GM12874 (cell line): ENCODE results near the gene OLIG3.

Source experiments
- TF ChIP-seq, protein P1 (sequence below): IDR thresholded peaks from 2 replicates; pipeline ENCODE4 v1.5.1; 2011; ENCODE audit warnings: low read depth, mild to moderate bottlenecking, control low read depth, low read length, moderate library complexity; ENCODE audit not compliant: insufficient read depth

Gene OLIG3

DNA sequence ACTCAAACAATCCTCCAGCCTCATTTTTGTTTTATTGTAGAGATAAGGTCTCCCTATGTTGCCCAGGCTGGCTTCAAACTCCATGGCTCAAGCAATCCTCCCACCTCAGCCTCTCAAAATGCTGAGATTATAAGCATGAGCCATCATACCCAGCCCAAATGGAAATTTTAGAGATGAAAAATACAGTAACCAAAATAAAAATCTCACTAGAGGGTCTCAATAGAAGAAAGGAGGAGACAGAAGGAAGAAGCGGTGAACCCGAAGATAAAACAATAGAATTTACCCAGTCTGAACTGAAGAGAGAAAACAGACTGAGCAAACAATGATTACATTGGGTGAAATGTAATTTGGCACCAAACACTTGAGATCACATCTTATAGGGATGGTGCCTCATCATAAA lies 16.7 kb upstream of the OLIG3 start:
- TF ChIP-seq, protein P1, sequence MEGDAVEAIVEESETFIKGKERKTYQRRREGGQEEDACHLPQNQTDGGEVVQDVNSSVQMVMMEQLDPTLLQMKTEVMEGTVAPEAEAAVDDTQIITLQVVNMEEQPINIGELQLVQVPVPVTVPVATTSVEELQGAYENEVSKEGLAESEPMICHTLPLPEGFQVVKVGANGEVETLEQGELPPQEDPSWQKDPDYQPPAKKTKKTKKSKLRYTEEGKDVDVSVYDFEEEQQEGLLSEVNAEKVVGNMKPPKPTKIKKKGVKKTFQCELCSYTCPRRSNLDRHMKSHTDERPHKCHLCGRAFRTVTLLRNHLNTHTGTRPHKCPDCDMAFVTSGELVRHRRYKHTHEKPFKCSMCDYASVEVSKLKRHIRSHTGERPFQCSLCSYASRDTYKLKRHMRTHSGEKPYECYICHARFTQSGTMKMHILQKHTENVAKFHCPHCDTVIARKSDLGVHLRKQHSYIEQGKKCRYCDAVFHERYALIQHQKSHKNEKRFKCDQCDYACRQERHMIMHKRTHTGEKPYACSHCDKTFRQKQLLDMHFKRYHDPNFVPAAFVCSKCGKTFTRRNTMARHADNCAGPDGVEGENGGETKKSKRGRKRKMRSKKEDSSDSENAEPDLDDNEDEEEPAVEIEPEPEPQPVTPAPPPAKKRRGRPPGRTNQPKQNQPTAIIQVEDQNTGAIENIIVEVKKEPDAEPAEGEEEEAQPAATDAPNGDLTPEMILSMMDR: no peak

DNA sequence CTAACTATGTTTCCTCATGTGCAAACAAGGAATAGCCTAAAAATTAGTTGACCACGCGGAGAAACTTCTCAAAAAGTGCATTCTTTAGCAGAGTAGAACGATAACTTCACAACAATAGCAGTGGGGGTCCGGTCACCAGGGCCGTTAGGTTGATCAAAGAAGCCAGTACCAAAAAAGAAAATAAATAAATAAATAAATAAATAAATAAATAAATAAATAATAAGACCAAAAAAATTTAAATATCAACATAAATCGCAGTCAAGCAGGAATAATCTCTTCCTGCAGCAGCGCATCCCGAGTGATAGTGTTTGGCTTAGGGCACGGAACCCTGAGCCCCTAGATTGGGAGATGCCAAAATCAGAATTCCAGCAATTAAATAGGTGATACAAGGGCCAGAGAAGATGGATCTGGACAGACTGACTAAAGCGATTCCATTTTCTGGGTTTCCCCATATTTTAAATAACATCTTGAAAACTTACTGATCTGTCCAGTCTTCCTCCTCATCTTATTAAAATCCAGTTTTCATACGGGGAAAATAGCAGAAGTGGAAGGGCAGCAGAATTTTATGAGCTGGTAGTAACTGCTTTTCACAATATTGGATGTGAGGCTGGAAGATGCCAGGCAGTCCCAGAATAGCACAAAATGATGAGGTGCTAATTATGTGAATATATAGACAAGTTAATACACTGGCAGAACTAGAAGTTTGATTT lies 4.4 kb upstream of the OLIG3 start:
- TF ChIP-seq, protein P1: no peak

DNA sequence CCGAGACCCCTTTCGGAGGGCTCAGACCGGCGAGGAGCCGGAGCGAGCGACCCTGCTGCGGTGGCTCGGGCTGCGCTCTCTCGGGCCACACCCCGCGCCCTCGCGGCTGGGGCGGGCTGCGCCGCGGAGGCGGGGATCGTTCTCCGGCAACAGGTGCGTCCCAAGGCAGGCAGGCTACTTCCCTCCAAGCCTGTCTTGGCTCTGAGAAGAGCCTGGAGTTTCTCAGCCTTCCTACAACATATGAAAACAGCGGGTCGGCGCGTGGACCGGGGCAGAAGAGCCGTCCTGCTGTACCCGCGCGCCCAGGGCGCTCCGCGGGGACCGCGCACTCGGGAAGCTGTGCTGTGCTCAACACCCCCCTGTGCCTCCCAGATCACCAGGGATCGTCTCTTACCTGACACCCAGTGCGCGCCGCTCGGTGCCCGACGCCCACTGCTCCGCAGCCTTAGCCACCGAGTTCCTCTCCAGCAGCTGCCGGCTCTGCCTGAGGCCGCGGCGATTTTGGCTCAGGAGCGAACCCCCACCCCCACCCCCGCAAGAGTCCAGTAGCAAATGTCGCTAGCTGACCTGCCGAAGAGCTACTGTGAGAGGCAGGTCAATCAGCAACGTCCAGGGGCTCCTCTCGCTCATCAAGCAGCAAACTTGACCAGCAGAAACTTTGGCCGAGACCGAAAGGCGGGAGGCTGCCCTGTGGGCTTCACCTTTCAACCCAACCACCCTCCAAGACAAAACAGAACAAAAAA lies 3.7 kb upstream of the OLIG3 start:
- TF ChIP-seq, protein P1: no peak

DNA sequence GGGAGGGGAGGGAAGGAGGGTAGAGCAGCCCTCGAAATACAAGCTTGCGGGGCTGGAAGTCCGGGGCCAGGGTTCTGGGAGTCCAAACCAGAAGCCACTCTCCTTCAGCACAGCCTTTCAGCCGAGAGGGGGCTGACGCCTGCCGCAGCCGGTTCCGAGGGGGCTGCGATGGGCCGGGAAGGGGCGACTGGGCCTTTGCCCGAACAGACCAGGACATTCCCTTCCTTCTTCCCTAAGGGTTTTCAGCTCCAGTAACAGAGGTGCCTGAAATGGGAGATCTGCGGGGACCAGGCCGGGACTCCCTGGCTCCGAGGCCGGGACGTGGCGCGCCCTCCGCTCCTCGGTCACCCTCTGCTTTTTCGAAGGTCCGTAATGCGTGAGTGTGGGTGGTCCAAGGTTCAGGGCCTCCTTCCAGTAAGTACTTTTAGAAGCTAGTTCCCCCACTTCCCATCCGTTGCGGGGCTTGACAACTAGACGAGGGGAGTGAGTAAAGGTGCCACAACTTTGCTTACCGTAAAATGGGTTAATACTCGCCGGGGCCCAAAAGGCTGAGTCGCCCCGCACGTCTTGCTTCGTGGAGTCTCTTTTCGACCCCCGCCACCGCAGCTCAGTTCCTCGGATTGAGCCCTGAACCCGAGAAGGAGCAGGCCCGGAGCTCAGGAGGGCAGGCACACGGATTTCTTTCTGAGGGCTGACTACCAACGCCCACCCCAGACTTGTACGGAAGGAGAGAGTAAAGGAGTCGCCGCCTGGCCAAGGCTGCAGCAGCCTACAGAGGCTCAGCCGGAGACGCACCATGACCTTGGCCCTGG lies 2.9 kb upstream of the OLIG3 start:
- TF ChIP-seq, protein P1: no peak

DNA sequence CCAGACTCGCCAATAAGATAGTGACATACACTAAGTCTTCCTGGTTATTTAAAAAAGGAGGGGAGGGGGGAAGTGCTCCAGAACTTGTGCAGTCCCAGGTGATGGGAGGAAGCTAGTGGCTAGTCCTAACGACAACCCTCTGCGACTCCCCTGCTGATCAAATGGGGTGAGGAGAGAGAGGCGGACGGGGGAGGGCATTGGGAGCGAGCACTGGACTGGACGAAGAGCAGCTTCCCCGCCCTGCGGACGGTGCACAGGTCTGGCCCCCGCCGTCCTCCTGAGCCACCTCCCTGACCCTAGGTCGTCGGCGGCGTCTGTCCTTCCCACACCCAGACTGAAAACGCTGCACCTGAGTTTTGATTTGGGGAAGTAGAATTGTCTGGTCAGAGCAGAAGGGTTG lies 2.2 kb upstream of the OLIG3 start:
- TF ChIP-seq, protein P1: no peak

DNA sequence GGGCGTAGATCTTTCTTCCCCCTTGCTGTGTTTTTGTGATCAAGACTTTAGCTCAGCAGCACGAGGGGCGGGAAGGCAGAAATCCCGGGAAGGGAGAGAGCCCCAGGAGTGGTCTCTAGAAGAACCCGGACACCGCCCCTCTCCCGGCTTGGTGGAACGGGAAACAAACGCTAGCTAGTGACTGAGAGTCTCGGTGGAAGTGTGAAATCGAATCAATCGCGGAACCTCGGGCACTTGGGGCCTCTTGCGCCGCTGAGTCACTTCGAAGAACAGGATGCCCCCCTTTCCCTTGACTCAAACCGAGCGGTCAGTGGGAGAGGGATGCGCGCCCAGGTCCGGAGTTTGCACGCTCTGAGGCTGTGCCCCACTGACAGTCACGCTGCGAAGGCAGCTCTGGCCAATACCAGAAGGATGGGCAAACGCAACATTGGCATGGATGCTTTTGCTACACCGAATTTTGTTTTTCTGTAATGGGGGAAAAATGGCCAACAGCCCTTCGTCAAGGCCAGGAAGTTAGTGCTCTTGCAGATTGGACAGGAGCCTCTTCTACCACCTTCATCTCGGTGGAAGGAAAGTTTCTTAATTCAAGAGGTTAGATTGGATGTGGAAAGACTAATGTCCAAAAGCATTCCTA lies 1.6 kb upstream of the OLIG3 start:
- TF ChIP-seq, protein P1: no peak
